CD1c-positive myeloid dendritic cell (primary cell): ENCODE data around the gene TSHR.
"Not testable (repeated sequence)": the region's sequence is repeated elsewhere in the genome, so short reads cannot be mapped to it uniquely, and the experiment has no call there.

Source experiments
- DNase-seq: peaks from one replicate; pipeline ENCODE4 v3.0.0-alpha.2; 2016; ENCODE audit errors: extremely low spot score

Gene TSHR

DNA sequence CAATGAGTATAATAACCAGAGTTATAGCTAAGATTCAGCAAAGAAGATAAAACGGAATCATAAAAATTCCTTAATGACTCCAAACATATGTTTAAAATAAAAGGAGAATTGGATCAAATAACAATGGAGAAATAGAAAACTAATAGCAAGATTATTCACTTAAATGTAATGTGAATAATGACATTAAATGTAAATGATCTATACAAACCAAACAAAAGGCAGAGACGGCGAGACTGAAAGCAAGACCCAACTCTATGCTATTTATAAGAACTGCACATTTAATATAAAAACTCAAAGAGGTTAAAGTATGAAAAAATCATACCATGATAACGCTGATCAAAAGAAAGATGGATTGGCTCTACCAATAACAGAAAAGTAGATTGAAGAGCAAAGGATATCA lies 3.9 kb upstream of the TSHR start:
- no peak for DNase-seq

DNA sequence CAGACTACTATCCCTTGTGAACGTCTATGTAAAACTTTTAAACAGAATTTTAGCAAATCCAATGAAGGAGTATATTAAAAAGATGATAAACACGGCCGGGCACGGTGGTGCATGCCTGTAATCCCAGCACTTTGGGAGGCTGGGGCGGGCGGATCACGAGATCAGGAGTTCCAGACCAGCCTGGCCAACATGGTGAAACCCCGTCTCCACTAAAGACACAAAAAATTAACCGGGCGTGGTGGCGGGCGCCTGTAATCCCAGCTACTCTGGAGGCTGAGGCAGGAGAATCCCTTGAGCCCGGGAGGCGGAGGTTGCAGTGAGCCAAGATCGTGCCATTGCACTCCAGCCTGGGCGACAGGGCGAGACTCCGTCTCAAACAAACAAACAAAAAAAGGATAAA lies 2.2 kb upstream of the TSHR start:
- DNase-seq: not testable (repeated sequence)

DNA sequence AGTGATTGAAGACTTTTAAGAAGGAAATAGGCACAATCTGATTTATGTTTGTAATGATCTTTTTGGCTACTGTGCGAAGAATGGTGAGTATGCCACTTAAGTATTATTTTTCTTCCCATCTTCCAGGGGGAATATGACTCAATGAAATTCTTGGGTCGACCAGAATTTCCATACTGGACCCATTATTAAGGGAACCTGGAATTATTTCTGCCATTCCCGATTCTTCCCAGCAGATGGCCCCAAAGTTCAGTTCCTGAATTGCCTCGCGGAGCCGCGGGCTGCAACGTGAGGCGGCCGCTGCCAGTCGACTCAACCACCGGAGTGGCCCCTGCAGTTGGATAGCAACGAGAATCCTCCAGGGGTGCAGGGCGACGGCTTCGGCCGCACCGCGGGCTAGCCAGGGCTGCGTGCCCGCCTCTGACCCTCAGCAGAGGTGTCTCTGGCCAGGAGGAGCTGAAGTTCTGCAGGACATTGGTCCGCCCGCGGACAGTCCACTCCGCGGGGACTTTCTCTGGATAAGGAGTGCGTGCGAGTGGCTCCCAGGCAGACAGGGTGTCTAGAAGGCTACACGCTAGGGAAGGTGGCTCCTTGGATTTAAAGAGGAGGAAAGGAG lies 628 bp upstream of the TSHR start:
- DNase-seq: peak; percentile 86

DNA sequence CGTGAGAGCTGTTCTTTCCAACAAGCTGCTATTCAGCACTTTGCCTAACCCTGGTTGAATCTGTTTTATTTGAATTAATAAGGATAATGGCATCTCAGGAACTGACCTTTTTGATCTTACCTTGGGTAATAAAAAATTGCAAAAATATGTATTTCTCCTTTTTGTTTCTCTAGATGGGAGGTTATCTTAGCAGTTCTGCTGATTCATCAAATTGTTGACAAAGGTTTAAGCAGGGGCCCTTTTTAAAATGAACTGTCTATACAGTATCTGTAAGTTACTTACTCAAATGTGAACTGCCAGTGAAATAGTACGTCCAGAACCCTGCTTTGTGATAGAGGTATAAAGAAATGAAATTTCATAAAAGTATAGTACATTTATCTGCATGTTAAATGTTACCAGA lies 681 bp downstream of the TSHR start:
- DNase-seq: no peak

DNA sequence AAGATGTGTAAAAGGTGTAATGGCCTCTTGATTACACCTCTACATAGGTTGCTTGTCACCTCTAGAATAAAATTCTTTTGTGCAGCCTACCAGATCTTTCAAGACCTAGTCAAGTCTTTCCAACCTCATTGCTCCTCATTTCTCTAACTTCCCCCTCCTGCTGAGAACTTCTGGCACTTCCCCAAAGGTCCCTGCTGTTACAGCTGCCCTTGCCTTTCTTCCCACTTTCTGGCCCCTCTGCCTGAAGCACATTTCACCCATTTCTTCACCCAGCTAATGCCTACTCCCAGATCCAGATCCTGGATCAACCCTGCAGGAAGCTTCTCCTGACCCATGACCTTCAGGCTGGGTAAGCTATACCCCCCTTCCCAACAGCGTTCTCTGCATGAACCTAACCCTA lies 1.5 kb downstream of the TSHR start:
- DNase-seq: peak; percentile 53

DNA sequence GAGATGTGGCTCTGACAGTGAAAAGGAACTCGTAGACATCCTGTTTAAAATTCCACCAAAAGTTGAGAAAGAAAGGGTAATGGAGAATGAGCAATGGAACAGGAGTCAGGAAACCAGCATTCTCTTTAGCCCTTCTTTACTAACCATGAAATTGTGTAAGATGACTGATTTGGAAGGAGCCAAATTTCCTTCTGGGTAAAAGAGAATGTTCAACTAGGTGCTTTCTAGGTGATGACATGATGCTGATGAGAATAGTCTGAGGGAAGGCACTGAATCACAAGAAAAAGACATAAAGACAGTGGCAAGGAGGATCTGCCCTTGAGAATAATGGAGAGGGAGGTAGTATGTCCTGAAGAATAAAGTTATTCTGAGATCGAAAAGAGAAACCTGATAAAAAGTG lies 2.2 kb downstream of the TSHR start:
- DNase-seq: no peak

DNA sequence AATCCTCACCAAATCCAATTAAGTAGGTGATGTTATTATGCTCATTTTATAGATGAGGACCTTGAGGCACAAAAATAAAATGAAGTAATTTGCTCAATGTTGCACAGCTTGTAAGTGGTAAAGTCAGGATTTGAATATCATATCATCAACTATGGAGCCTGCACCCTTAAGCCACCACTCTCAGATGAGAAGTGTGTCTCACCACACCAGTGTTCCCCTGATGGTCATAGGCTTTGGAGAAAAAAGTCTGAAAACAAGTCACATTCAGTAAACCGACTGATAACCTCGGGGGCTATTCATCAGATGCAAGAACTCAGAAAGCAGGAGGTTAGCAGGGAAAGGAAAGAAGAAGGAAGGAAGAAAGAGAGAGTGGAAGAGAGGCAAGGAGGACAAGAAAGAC lies 2.8 kb downstream of the TSHR start:
- DNase-seq: no peak

DNA sequence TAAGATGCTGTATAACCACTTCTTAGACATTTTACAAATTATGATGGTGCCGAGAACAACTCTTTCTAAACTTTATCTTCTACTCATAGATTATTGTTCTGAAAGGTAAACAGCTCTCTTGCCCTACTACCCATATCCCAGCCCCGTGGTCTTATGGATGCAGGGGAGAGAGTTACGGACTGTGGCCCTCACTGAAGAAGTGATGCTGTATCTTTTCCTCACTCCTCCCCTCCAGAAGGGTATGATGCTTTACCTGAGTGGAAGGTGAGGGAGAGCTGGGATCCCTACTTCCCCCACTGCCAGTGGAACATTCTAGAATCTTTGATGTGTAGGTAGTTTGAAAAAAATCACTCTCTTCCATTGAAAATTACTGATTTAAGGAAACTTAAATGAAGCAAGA lies 3.5 kb downstream of the TSHR start:
- no peak for DNase-seq

DNA sequence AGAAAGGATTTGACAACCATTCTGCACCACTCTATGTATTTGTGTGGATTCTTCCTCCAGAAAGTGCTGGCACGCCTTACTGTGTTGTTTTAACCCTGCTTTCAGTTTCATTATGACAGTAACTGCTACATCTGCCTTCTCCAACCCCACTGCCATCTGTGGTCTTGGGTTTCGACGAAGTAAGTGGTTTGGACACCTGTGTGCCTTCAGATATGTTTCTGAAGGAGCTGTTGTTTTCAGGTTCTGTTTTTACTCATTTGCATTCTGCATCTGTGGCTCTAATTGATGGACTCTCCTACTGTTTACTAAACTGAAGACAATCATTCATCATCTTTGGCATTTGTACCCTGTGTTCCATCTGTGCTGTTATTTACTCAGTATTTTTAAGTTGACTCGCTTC lies 4.1 kb downstream of the TSHR start:
- DNase-seq: peak; percentile 55

DNA sequence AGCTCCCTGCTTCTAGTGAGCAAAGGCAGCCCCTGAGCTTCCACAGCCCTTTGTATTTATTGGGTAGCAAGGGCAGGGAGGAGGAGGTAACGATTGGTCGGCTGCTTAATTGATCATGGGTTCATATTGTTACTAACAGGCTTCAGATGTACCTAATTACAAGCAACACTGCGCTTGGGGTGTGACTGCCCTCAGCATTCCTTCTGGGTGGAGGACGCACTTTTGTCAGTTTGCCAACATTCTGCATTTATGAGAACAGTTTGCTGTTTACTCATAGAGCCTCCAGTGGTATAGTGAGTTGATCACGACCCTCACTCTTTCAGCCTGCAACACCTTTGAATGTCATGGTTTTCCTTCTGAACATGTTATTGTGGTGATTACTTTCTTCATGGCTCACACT lies 9.6 kb downstream of the TSHR start:
- DNase-seq: no peak

DNA sequence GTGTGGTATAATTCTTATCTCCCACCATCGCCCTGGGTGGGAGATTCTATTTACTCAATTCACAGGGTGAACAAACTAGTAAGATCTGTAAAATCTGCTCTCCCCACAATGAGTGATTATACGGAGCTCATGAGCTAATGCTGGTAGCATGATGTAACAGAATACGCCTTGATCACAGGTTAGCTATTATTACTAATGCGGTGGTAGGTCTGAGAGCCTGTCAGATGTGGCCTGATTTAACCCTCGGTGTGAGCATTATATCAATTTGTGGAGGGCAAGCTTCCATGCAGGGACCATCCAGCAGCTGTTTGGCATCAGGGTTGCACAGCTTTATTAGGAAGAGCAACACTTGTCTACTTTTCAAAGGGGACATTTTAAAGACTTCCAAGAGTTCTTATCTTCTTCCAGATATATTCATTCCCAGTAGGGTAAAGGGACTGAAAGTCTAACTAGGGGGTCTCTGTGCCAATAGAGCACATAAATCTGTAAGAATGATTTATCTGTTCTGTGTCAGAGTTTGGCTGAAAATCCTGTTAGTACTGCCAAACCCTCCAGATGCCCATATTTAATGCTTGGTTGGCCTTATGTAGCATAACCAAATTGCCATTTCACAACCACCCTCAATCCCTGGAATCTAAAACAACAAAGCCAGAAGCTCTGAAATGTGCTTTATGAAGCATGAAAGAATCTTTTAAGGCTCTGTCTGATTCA lies 18.7 kb downstream of the TSHR start:
- DNase-seq: no peak

DNA sequence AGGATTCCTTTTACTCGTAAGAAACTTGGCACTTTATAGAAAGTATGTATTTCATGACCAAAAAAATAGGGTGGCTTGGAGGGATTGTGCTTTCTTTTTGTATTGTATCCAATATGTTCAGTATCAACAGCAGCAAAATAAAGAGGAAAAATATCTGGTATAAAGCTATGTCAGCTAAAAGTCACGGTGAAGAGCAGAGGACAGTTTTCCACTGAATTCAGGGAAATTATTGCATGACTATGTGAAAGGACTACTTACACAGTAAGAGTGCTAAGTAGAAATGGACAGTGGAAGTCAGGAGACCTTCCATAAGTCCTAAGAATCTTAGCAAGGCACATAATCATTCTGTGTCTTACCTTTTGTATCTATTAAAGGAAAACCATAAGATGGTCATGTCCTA lies 19.3 kb downstream of the TSHR start:
- DNase-seq: no peak

DNA sequence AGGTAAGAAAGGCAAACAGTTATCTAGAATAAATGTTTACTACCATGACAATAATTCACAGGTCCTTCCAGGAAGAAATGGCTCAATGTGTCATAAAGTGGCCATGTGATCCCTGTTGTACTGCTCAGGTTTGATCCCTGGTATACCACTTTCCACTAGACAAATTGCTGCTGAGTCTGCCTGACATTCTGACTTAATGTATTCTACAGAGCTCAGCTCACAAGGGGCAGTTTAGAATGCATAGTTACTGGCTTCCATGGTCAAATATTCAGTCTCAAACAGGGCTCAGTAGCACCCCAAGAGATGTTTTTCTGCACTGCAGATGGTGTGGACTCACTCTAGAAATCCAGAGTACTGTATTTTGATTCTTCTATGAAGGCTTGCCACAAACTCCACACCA lies 21.8 kb downstream of the TSHR start:
- DNase-seq: no peak

DNA sequence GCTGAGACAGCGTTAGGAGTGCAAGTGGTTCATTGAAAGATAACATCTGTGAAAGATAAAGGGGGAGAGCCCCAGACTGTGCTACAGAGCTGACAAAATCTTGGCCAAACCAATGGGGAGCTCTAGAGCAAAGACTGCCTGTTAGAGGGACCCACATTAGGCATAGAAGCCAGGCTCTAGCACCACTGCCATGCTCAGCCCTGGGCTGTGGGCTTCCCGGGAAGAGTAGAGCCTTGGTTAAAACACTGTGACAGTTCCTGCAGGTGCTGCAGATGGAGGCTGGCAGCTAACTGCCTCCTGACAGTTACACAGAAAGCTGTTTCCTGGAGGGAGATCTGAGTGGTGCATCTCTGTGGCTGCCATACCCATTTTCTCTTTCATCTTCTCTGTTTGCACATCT lies 23.0 kb downstream of the TSHR start:
- no peak for DNase-seq

DNA sequence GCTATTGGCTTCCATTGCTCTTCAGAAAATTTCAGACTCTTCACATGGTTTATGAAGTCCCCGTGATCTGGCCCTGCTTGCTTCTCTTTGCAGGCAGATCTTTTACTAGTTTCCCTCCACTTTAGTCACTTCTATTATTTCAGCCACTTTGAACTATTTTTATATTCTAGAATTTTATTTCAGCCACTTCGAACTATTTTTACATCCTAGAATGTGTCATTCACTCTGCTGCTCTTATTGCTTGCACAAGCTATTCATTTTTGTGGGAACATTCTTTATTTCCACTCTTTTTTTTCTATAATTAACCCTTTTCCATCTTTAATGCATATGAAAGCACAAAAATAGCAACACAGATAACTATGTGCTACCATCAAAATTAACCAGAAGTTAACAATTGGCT lies 24.5 kb downstream of the TSHR start:
- DNase-seq: no peak

DNA sequence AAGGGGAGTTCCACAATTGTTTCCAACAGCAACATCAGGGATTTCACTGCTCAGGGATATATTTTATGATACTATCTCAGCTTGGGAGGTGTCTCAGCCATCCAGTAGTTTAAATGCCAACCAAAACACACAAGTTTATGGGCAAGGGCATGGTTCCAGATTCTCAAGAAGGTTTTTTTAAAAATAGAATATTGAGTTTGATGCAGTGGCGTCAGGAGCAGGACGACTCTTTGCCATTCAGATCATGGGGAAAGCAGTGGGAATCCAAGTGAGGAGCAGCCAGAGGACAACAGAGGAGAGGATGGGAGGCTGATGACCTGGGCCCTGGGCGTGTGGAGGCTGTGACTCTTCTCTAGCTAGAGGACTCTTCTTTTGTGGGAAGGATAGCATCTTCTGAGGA lies 25.7 kb downstream of the TSHR start:
- no peak for DNase-seq

DNA sequence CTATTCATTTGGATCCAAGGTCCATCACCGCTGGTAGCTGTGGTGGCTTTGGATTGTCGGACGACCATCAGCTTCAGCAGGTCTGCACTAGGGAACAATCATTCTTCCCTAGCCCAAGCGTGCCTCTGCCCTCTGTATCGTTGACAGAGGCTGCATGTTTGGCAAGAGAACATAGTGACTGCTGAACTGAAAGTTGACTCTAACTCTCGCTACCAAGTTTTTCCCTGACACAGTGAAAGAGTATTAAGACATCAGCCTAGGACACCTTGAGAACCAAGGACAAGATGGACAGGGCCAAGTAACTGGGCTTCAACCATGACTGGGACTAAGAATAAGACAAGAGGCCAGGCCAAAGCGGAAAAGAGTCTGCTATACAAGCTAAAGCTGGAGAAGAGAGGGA lies 26.3 kb downstream of the TSHR start:
- no peak for DNase-seq

DNA sequence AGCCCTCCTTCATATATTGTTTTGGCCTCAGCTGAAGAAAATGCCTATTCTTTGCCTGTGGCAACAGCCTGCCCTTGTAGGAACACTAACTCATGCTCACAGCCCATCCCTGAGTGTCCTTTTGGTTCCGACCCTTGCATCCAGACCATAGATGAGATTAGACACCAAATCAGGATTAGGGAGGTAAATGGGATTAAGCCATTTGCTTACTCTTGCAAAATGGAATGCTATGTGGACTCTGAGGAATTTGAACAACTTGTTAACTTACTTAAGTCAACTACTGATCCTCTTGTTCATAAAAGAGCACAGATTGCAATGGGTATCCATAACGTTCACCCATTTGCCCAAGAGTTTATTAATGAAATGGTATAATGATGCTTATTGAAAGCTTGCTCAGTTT lies 27.3 kb downstream of the TSHR start:
- no peak for DNase-seq

DNA sequence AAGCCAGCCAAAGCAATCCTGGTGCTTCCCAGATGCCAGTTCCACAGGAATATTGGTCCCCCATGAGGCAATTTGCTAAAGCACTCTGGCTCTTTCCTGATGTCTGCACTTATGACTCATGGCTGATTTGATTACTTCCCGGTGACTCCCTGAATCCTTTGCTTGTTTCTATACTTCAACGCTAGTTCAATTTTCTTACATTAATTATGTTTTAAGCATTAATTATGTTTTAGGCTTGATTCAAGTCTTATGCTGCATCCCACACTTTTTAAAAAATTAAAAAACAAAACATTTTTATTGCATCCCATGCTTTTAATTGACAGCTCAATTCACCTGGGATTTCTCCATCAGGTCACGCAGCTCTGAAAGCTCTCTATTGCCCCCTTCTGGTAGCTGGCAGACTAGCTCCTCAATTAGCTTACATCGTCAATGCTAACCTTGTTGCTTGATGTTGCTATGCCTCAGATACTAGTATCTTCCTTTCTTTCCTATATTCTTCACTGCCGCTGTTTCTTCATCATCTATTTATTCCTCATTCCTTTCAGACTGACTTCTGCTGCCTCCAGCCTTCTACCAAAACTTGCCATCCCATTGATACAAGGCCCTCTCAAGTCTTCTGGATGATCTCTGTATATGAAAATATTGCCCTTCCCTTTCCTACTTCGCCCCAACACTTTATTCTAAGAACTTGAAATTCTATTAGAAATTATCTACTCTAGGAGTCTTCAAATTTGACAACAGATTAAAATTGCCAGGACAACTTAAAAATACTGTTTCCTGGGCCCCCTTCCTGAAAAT lies 32.0 kb downstream of the TSHR start:
- peak; percentile 77 for DNase-seq

DNA sequence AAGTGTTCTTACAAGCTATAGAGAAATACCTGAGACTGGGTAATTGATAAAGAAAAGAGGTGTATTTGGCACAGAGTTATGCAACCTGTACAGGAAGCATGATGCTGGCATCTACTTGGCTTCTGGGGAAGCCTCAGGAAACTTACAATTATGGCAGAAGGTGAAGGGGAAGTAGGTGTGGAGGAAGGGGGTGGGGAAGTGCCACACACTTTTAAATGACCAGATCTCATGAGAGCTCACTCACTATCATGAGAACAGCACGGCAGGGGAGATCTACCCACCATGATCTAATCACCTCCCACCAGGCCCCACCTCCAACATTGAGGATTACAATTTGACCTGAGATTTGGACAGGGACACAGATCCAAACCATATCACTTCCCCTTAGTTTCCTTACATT lies 32.8 kb downstream of the TSHR start:
- no peak for DNase-seq

DNA sequence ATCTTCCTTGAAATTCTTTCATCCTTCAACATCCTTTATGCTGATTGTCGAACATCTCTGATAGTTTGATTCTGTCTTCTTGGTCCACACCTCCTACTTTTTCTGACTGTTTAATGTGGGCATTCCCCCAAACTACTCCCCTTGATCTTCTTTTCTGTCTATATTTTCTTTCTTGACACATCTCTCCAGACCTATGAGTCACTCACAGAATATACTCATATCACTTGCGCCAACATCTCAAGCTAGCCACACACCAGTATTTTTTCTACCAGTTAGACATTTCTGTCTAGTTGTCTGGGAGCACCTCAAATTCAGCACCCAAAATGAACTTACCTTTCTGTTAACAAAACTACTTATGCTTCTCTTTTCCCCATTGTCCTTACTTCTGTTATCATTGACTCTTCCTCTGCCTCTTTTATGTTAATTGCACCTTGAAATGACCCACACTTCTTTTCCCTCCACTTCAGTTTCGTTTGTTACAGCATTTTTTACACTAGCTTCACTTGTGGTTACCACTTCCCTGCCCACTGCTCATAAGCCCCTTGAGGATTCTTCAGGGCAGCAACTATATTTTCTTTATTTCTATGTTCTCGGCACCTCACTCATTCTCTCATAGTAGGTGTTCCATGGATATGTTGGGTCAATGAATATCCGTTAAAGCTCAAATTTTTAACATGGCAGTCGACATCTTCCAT lies 33.5 kb downstream of the TSHR start:
- no peak for DNase-seq

DNA sequence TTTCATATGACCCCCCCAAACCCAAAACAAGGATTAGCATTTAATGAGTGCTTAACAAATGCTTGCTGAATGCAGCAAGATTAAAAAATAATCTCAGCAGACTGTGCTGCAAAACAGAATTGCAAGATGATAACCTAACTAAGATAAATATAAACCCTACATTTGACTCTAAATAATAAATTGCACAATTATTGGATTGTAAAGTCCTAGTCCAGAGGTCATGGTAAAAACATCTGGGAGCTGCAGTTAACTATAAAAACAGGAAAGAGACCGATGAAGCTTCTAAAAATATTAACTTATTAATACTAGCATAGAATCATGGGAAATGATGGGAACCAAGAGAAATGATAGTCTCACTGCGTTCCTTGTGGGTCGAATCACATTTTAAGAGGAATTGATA lies 37.2 kb downstream of the TSHR start:
- DNase-seq: no peak
